ENCODE measurements around the gene AK9.

- TF ChIP-seq FOXK2 (IDR thresholded peaks at IDR 0.05) (no peak), FOXM1 (IDR thresholded peaks at IDR 0.05; ENCODE audit: borderline replicate concordance) (no peak), NFRKB (IDR thresholded peaks at IDR 0.05) (no peak), SUZ12 (IDR thresholded peaks at IDR 0.05) (no peak), BHLHE40 (IDR thresholded peaks at IDR 0.05; ENCODE audit: borderline replicate concordance) (no peak), FOXA1 (IDR thresholded peaks at IDR 0.05) (no peak), L3MBTL2 (conservative IDR thresholded peaks at IDR 0.05) (no peak), SP1 (IDR thresholded peaks at IDR 0.05) (no peak), TARDBP (IDR thresholded peaks at IDR 0.05) (no peak), CTBP1 (IDR thresholded peaks at IDR 0.05; ENCODE audit: borderline replicate concordance) (no peak), ZNF384 (IDR thresholded peaks at IDR 0.05) (no peak), ELF4 (IDR thresholded peaks at IDR 0.05) (no peak)
These were observed 21.2 kb downstream of the AK9 start for GRCh38 chr6:109669811-109670210.
